ENCODE data around the gene HOXC11.

Gene HOXC11

DNA sequence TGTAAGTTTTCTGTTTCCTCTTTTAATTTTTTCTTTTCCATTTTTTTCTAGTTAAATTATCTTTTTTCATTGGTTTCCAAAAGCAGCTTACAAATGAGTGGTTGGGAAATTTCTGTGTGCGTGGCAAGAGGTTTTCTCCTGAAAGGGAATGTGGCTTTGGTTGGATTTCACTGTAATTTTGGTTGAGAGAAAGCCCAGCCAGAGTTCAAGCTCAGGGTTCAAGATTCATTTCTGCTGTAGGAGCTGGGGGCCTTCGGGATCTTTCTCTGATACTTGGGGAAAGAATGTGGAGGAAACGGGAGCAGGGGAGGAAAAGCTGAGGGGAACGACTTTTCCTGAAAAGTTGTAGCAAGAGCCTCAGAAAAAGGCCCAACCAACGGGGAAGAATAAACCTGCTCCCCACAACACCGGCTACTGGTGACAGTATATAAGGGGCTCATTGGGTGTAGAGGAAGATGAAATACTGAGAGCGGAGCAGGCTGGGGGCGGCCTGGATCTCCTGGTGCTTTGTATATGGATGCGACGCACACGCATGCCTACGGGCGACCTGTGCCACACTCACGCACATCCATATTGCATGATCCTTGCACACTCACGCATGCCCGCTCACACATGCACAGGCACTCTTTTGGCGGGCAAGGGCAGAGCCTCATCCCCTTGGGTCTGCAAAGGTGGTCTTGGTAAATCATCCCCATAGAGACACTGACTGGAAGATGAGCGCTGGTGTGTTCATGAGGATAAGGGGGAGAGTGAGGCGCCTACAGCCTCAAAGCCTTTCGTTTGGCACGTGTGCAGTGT, 14.0 kb downstream of the HOXC11 start:
- no peak for DNase-seq

DNA sequence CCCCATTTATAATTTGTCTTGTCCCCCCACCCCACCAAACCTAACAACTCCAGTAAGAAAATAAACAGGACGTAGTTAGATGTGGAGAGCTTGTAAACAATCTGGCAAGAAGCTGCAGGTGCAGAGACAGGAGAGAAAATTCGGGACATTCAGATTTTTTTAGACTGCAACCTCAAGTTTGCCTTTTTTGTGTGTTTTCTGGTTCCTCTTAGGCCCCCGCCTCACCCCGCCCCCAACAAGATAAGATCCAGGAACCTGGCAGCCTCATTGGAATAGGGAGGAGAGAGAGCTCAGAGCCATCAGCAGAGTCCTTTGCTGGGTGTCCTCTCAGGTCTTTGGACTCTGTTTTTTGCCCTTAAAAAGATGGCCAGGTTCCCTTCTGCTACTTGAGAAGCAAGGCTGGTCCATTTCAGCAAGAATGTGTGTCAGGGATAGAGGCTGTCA, 14.9 kb downstream of the HOXC11 start:
- no peak for DNase-seq

GRCh38 chr12:53988541-53989226, 15.8 kb downstream of the HOXC11 start:
- no peak for DNase-seq

DNA sequence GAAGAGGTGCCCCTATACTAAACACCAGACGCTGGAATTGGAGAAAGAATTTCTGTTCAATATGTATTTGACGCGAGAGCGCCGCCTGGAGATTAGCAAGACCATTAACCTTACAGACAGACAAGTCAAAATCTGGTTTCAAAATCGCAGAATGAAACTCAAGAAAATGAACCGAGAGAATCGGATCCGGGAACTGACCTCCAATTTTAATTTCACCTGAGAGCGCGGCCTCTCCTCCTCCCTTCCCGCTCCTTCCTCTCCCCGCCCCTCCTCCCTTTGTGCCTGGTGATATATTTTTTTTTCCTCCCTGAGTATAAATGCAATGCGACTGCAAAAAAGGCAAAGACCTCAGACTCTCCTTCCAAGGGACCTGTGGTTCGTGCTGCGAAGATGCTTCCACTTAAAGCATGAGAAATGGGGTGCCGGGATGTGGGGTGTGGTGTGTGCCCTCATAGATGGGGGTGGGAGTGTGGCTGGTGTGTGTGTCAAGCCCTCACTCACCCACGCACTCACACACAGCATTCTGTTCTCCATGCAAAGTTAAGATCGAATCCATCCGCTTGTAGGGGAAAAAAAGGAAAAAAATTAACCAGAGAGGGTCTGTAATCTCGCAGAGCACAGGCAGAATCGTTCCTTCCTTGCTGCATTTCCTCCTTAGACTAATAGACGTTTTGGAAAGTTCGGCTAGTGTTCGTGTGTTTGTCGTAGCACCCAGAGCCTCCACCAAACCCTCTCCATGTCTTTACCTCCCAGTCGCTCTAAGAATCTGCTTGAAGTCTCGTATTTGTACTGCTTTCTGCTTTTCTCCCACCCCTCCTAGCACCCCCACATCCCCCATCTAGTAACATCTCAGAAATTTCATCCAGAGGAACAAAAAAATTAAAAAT, 16.5 kb downstream of the HOXC11 start:
- DNase-seq, result peak; percentile 36

DNA sequence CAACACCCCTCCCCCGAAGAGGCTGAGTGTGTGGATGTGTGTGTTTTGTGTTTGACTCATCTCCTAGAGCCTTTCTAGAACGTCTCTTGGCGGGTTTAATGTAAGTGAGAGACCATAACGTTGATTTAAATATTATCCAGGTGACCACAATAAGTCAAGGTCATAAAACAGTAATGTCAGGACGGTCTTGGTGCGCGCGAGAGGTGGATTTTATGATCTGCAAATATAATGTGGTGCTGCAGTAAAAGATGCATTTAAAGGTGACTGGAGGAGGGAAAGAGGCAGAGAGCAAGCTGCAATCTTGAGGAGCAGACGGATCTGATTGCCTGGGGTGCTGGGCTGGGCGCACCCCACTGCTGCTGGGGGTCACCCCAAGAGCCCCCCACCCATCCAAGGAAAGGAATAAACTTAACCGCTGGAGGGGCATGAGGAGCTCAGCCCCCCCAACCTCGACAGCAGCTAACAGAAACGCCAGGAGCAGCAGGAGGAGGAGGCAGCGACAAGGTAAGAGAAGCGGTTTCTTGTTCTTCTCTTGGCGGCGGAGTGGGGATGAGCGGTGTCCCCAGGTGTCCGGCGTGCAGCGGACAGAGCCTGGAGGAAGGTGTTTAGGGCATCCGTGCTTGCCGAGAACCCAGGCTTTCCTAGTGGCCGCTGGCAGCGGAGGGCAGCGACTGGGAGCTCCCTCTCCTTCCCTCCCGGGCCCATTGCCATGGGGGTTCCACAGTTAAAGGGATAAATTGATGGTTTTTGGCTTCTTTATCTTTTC, 17.6 kb downstream of the HOXC11 start:
- DNase-seq, result no peak

GRCh38 chr12:53991077-53991460, 18.1 kb downstream of the HOXC11 start:
- DNase-seq, result no peak

GRCh38 chr12:53992377-53992889, 19.5 kb downstream of the HOXC11 start:
- DNase-seq, result no peak

- DNase-seq, result no peak
These were observed 20.5 kb downstream of the HOXC11 start for GRCh38 chr12:53993162-53994008.

- DNase-seq, result no peak
These were observed 21.0 kb downstream of the HOXC11 start for GRCh38 chr12:53994009-53994263.

- no peak for DNase-seq
These were observed 21.5 kb downstream of the HOXC11 start for GRCh38 chr12:53994264-53995001.

DNA sequence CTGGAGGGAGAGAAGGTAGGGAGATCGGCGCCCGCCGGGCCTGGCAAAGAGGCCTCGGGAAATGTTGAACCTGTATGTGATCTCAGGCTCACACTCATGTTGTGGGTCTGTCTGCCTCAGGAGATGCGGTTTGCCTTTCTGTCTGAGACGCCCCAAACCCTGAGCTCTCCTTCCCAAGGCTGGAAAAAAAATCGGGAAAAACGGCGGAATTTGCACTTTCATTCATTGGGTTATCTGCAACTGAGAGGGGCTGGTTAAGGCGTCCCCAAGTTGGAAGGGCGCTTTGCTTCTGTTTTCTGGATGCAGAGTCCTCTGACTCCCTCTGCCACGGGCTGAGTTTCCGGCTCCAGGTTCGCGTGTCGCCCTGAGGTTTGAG, 22.1 kb downstream of the HOXC11 start:
- peak; percentile 51 for DNase-seq

- peak; percentile 43 for DNase-seq
These were observed 22.7 kb downstream of the HOXC11 start for GRCh38 chr12:53995378-53996239.

- no peak for DNase-seq
These were observed 23.6 kb downstream of the HOXC11 start for GRCh38 chr12:53996240-53997203.

- DNase-seq, result no peak
These were observed 24.5 kb downstream of the HOXC11 start for GRCh38 chr12:53997204-53998109.

GRCh38 chr12:53998110-53998899, 25.4 kb downstream of the HOXC11 start:
- no peak for DNase-seq

GRCh38 chr12:53998900-53999236, 25.9 kb downstream of the HOXC11 start:
- no peak for DNase-seq

Measured in CD4-positive, alpha-beta T cell treated with Interleukin-17A for 4 hours (primary cell).